CD1c-positive myeloid dendritic cell (primary cell): ENCODE results near the gene PCIF1.
"Not testable (repeated sequence)": the region's sequence is repeated elsewhere in the genome, so short reads cannot be mapped to it uniquely, and the experiment has no call there.

Experiments
- DNase-seq: peaks from one replicate; pipeline ENCODE4 v3.0.0-alpha.2; 2016; ENCODE audit errors: extremely low spot score

PCIF1 gene

DNA sequence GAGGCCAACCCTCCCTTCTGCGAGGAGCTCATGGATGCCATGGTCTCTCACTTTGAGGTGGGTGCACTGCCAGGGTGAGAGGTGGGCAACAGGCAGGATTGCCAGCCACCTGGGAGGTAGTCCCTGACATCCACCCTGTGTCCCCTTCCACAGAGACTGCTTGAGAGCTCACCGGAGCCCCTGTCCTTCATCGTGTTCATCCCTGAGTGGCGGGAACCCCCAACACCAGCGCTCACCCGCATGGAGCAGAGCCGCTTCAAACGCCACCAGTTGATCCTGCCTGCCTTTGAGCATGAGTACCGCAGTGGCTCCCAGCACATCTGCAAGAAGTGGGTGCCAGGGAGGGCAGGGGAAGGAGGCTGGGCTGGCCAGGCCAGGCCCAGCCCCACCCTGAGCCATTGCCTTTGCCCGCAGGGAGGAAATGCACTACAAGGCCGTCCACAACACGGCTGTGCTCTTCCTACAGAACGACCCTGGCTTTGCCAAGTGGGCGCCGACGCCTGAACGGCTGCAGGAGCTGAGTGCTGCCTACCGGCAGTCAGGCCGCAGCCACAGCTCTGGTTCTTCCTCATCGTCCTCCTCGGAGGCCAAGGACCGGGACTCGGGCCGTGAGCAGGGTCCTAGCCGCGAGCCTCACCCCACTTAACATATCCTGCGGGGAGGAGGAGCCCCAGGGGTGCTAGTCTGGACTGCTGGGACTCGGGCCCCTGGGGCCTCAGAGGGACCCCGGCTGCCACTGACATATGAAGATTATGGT, 12.8 kb downstream of the PCIF1 start:
- DNase-seq = no peak

DNA sequence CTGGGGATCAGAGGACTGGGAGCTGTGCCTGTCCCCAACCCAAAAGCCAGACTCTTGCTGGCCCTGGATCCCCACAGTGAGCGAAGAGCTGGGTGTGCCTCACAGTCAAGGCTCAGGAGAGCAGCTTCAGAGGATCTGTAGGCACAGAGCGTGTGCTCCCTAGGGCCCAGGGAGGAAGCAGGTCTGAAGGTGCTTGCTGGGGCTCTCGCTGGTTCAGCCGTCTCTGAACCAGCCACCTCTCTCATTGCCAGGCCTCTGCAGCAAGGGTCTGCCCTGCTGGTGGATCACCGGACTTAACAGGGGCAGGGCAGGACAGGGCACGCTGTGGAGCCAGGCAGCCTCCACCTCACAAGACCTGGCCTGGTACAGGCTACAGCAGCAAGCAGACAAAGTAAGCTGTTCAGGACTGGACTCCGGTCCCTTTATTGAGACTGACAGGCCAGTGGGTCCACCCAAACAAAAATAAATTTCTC, 13.8 kb downstream of the PCIF1 start:
- no peak for DNase-seq

DNA sequence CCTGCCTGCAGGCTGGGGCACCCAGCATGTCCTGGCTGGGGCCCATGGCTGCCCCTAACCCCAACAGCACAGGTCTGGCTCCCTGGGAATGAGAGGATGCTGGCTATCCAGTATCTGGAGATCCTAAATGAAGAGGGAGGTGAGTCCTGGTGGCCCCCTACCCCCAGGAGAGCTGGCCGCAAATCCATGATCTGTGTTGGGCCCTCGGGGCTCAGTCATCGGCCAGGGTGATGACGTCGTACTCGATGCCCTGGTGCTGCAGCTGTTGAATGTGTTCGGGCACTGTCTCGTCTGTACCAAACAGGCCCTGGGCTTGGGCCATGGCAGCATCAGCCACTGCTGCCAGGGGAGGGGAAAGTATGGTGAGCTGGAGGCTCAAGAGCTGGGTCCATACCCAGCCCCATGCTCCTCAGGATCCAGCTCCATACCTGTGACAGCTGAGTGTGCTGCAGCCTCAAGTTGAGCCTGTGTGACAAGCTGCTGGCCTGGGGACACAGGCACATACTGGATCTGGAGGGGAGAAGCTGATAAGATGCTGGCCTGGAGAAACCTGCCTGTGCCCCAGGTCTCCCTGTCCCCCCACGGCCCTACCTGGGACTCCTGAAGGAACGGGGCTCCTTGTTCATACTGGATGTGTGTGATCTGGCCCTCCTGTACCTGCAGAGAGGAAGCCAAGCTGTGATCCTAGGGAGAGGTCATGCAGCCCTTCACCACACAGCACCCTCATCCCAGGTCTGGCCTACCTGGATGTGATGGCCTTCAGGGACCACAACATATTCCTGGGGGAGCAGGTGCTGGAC, 14.5 kb downstream of the PCIF1 start:
- no peak for DNase-seq

DNA sequence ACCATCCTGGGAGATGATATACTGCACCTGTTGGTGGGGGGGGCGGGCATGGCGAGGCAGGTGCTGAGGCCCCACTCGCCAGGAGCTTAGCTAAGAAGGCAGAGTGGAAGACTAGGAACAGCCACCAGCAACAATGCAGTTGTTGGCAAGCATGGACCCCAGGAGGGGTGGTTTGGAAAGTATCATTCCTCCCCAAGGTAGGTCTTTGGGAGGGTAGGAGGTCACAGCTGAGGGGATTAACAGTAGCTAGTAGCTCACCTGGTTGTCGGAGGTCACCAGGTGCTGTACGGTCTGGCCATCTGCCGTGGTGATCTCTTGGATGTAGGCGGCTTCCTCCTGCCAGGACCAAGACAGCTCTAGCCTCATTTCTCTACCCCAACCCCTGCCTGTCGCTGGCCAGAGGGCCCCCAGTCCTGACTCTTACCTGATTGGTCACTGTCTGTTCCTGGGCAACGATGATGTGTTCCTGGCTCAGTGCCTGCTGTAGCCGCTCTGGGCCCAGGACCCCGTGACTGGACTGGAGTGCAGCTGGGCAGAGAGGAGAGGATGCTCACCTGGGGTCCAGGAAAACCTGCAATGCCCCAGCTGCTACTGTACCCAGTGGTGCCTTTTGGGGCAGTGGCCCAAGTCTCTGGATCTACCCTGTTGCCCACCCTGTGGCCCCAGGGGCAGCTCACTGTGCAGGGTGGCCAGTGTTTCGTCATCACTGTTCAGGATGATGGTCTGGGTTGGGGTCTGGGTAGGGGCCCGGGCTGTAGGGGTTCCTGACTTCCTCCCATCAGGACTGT, 15.3 kb downstream of the PCIF1 start:
- DNase-seq = no peak

DNA sequence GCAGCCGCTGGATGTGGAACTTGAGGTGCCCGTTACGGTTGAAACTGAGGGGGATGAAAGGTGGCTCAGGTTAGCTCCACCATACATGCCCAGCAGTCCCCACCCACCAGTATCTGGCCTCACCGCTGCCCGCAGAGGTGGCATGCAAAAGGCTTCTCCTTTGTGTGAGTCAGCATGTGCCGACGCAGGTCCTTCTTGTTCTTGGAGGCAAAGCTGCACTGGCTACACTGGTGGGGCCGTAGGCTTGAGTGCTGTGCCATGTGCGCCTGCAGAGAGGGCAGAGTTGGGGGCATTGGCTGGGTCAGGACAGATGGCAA, 15.8 kb downstream of the PCIF1 start:
- no peak for DNase-seq

DNA sequence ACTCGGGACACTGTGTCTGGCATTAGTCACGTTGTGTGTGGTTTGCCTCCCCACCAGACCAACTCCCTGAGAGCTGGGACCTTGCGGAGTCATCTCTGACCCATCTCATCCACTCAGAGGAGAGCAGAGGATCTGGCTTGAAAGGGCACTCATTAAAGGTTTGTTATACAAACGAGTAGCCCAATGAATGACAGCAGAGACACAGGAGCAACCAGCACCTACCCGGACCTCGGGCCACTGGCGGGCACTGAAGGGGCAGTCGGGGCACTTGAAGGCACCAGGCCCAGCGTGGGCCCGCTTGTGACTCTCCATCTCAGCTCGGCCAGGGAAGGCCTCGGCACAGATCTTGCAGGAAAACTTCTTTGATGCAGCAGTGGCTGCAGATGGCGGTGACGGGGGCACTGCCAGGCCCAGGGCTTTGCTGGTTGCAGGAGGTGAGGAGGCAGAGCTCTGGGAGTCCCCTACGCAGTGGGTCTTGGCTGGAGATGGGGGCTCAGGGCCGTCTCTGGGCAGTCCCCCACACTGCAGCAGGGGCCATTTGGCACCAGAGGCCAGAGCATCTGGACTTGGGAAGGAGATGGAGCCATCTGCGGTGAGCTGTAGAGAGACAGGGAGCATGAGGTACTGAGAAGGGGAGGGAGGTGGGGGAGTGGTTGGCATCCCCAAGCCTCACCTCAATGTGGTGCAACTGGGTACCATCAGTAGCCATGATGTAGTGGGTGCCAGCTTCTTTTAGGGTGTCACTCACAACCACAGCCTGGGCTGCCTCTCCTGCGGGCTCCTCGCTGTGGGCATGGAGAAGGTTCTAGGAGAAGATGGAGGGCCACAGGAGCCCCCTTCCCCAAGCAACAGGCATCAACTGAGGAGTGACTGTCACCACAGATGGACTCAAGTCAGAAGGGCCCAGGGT, 17.7 kb downstream of the PCIF1 start:
- no peak for DNase-seq

DNA sequence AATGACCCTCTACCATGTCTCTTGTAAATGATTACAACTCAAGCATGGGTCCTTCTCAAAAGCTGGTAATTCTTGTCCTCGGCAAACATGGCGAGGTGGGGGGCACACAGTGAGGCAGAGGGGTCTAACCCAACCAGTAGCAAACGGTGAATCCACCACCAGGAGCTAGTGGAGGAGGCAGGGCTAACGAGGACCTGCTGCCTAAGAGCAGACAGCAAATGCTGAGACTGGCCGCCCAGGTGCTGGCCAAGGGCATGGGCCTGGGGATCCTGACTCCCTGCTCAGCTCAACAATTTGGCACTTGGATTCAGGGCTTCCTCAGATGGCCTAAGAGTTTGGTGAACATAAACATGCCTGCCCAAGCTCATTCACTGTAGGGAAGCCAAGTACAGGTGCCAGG, 18.4 kb downstream of the PCIF1 start:
- no peak for DNase-seq

DNA sequence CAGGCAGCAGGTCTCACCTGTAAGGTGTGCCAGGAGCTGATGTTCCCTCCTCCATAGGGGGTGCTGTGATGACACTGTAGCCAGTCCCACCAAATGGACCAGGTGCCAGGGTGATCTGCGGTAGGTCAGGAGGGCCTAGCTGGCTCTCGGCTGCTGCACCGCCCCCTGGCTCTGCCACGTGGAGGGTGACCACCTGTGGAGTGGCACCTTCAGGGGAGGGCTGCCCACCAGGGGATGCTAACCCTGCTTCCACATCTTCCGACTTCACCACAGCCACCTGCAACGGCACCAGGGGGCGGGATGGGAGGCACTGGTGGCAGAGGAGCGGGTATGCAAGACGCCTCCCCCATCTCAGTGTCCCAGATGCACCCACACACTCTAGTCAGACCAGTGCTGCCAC, 19.2 kb downstream of the PCIF1 start:
- no peak for DNase-seq

DNA sequence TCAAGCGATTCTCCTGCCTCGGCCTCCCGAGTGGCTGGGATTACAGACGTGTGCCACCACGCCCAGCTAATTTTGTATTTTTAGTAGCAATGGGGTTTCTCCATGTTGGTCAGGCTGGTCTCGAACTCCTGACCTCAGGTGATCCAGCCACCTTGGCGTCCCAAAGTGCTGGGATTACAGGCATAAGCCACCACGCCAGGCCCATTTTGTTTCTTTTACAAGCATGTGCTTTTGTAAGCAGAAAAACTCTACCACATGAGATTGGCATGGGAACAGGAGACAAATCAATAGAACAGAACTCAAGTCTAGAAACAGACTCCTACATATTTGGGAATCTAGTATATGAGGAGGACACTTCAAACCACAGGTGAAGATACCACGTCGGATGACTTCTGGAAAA, 21.8 kb downstream of the PCIF1 start:
- not testable (repeated sequence) for DNase-seq

DNA sequence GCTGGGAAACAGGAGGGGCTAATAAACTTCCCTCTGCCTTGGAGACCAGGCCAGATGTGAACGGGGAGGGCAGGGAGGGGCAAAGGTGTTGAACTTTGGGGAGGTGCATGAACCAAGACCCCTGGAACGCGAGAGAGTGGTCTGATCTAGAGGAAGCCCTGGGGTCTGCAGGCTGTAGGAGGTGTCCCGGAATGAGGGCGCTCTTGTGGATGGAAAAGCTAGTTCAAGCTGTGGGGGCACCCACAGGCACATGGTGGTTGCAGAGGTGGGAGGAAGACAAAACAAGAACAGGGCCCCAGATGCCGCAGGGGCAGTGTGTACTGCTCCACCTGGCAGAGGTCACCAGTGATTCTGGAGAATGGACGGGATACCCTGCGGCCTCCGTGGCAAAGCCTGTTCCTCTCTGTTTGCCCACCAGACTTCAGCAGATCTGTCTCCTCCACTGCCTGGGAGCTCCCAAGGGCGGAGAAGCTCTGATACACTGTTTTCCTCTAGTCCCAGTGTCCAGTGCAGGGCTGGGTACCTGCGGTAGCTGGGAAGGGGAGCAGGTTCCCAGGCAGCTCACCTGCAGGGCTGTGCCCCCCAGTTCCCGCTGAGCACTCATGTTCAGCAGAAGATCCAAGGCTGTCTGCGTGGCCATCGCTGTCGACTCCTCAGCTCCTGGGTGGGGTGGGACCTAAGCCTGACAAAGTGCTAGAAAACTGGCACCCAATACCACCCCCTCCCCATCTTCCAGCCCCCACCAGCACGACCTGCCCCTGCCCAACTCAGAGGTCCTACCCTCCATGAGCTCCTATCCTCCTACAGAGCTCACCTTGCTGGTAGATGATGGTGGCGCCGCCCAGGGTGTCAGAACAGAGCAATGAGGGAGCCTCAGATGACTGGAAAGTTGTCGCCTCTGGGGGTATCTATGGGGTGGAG, 22.8 kb downstream of the PCIF1 start:
- no peak for DNase-seq

DNA sequence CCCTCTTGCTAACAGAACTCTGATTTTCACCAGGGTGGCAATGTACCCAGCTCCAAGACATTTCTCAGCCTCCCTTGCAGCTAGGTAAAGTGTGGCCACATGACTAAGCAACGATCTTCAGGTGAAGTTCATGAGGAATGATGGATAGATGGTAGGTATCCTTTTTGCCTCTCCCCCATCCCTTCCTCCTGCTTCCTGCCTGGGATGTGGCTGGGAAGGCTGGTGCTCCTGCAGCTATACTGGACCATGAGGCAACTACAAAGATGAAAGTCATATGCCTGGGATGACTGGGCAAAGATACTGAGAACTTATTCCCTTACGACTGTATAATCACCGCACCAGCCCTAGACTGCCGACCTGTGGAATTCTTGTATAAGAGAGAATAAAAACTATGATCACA, 24.1 kb downstream of the PCIF1 start:
- DNase-seq = no peak

DNA sequence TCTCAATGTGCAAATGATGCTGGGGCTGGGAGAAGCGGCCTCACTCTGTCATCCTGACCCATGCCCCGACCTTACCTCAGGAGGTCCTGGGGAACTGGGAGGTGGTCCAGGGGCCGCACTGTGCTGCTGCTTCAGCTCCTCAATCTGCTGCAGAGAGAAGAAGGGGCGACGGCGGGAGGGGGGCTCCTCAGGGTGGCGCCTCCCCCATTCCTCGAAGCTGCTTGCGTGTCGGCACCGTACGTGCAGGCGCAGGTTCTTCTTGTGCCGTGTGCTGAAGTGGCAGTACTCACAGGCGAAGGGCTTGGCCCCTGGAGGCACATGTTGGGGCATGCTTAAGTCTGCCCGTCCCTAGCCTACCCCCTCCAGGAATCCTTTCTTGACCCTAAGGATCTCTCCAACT, 24.6 kb downstream of the PCIF1 start:
- no peak for DNase-seq

DNA sequence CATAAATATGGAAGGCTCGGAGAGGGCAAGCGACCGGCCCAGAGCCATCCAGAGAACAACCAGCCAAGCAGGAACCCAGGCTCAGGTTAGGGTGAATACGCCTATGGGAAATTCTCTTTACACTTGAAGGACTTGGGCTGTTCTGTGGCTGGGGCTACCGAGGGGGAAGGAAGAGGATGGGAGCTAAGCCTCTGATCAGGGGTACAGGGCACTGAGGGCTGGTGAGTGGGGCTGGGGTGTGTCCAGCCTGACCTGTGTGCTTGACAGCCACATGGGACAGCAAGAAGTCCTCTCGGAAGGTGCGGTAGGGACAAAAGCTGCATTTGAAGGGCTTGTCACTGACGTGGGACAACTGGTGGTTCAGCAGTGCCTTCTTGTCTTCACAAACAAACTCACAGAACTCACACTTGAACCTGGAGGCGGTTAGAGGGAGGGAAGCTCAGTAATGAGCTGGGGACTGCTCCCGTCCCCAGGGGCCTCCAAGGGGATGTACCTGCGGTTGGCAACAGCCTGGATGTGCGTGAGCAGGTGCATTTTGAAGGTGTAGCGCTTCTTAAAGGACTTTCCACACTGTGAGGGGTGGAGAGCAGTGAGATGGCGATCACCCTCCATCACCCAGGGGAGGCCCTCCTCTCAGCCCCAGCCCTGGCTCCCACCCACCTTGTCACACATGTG, 25.6 kb downstream of the PCIF1 start:
- no peak for DNase-seq

DNA sequence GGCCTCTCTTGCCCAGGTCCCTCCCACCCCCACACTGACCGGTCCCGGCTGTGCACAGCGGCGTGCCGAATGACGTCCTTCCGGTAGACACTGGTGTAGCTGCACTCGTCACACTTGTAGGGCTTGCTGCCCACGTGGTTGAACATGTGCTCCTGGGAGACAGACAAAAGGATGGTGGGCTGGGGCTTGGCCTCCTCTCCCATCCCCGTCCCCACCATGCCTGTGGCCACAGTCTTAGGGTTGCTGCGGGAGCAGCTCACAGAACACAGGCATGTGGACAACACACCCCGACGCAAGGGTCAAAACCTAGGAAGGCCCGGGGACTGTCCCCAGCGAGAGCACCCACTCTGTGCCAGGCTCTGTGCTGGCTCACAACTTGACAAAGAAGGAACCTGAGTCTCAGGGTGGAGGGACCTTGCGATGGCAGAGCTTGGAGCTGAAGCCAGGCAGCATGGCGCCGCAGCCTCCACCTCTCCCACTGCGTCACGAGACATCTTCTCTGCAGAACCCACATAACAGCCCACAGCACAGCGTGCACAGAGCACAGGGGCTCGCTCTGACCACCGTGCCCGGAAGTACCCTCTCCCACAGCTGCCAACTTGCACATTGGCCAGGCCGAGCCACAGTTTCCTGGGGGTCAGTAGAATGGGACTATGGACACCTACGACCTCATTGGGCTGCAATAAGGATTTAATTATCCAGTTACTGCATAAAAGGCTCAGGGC, 27.7 kb downstream of the PCIF1 start:
- no peak for DNase-seq

DNA sequence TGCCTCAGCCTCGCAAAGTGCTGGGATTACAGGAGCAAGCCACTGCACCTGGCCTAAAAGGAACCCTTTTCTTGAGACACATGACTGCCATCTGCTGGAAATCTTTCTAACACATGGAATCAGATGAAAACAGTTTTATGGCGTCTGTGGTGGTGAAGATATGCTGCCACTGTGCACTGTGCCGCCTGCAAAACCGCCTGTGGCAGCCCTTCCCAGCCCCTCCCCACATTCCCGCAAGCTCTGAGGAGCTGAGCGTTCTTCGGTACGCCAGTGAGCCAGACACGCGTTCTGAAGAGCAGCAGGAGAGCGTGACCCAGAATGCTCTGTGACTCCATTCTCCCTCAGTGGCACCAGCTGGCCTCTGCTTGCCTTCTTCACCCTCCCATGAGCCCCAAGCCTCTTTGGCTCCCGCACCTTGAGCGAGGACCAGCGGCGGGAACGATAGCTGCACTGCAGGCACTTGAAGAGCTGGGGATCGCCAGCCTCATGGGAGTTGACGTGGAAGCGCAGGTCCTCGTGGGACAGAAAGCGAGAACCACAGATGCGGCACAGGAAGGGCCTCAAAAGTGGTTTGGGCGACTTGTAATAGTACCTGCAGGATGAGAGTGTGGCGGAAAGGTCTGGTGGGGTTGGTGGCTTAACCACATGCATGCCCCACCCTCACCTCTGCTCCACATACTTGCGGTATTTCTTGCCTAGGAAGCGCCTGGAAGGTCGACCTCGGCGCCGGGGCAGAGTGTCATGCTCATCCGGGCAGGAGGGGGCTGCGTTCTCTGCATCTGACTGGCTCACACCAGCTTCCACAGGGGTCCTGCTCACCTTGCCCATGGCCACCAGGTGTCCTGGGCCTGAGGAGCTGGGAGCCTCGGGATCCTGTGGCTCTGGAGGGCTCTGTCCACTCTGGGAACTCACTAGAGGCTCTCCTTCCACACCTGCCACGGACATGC, 28.8 kb downstream of the PCIF1 start:
- peak; percentile 48 for DNase-seq

DNA sequence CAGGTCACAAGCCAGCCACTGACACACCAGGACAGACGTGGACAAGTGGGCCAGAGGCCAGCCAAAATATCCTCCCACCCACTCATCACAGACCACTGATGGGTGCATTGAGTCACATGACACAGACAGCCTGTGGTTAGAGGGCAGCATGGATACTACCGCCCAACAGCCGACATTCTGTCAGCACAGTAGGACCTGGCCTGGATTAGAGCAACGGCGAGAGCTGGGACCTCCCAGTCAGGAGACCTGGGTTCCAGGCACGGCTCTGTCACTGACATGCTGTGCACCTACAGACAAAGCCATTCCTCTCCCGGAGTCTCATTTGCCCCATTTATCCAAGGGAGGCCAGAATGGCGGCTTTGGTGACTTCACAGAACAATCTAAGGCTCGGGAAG, 29.5 kb downstream of the PCIF1 start:
- no peak for DNase-seq

DNA sequence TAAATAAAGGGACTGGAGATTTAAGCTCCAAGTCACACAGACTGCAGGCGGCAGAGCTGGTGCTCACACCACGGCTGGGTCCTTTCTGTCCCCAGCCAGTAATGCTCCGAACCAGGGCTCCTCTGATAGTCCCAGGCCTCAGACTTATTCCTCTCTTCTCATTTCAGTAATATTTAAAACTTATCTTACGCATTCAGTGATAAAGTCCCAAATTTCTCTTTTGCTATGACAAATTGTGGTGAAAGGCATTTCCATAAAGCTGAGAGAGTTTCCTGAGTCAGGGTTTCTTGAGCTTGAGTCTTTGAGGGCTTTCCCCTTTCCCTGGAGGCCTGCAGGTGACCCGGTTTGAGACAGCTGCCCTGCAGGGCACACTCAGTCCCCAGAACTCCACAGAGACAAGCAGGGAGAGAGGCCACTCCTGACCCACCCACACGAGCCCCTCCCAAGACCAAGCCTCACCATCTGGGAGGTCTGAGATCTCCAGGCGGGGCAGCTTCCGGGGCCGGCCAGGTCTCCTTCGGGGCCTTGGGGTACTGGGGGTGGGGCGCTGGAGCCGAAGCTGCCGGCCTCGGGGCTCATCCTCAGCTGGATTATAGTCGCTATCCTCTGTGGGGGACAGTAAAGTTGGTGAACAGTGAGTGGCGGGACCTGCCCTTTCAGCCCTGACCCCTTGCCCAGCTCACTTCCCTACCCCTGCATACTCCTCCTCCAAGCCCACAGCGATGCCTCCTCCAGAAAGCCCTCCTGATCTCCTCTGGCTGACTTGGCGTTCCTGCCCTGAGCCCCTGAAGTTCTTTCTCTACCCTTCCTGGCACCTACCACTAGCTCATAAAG, 30.9 kb downstream of the PCIF1 start:
- DNase-seq = no peak
